ENCODE results near the gene NPFF. TPM values are rescaled to one million over a fixed set of nuclear protein-coding genes. Genes with fewer than 3 reads are reported as not detected.
A peak's percentile ranks its signal among the peaks of the same experiment; 100 is the strongest.

NPFF gene
- total and polyA plus RNA-seq, 10 of the 15 experiments (the other 5 are each of a cell fraction or from before 2014, with no cell fraction given) = 0.21 to 0.69 (median 0.23) TPM; not detected in 7

- ChIA-PET CTCF (interaction anchor here (0.6 to 6.2 kb wide), 57 partner anchors 8 to 213 kb away, joined by 3 to 189 read pairs (median 6); partner anchors contain the start of genes ATF7, ATP5MC2, CISTR and TARBP2), POLR2A (interaction anchor here (0.5 to 4.2 kb wide), 8 partner anchors 8 to 200 kb away, joined by 3 to 35 read pairs (median 4); partner anchors contain the start of gene ATP5MC2), SMC1A (ENCODE audit: uncharacterized antibody, unreplicated experiment) (interaction anchor here (0.7 to 4.2 kb wide), 37 partner anchors 8 to 214 kb away, joined by 3 to 112 read pairs (median 6); partner anchors contain the start of gene ATP5MC2), RAD21 (ENCODE audit: unreplicated experiment) (interaction anchor here (0.6 to 4.3 kb wide), 35 partner anchors 8 to 214 kb away, joined by 3 to 140 read pairs (median 4); partner anchors contain the start of genes ATF7, ATP5MC2 and CISTR)
- H3K4me2 ChIP-seq (ENCODE audit: control insufficient read depth, insufficient read depth) = no peak overlapping the region
- ATAC-seq (peak; percentile 99), FAIRE-seq (peak; percentile 89), DNase-seq (ENCODE audit: low read depth, low spot score) (peak; percentile 53)
- H3K4me1 ChIP-seq (ENCODE audit: control insufficient read depth, insufficient read depth, low read length) = peaks cover 4% of the 10 kb centered on the region; the same call in 1 of the 2 replicates
- peaks cover 1 to 20% of the 10 kb centered on the region in 2 experiments for H3K36me3 ChIP-seq (ENCODE audit: control insufficient read depth in 2 of 2, insufficient read depth in 2 of 2, low read length in 1 of 2)
- no peaks in the 10 kb centered on the region for H3K27me3 ChIP-seq (replicated peaks in 1 of 2; ENCODE audit: control insufficient read depth in 2 of 2, insufficient read depth in 2 of 2, low read length in 1 of 2)
- intact Hi-C loops (cut with micrococcal nuclease; ENCODE audit: unreplicated experiment) (loop anchor here (1.0 to 2.0 kb wide), 4 partner anchors 35 to 203 kb away; partner anchors contain the start of gene ATP5MC2), in situ Hi-C loops (cut with MboI) (loop anchor here (5.0 kb wide), 2 partner anchors 134 to 199 kb away; partner anchors contain the start of gene ATP5MC2)
- H3K9ac ChIP-seq (ENCODE audit: control insufficient read depth, insufficient read depth, low read length) = peak overlapping the region; percentile 23; the same call in 1 of the 2 replicates
- peak overlapping the region; percentile 25 for H2AFZ ChIP-seq (ENCODE audit: control insufficient read depth, low read depth, low read length)
- no peaks in the 10 kb centered on the region for H3K79me2 ChIP-seq (ENCODE audit: control insufficient read depth, insufficient read depth, low read length)
- no peaks in the 10 kb centered on the region for H3K9me3 ChIP-seq (replicated peaks; ENCODE audit: control insufficient read depth, insufficient read depth, low read length)
- no peaks in the 10 kb centered on the region for H4K20me1 ChIP-seq (ENCODE audit: control insufficient read depth, insufficient read depth)
- peak overlapping the region; percentile 34; the same call in 1 of the 2 replicates for H3K27ac ChIP-seq (ENCODE audit: control insufficient read depth, insufficient read depth)
- BruUV-seq (replicated peaks) = no TSS peak
- WGBS (ENCODE audit: insufficient coverage, insufficient replicate concordance, low lambda C conversion rate, missing lambda C conversion rate) = 39% methylated on average over 5 of the region's 5 CpGs
- no peak overlapping the region for H3K4me3 ChIP-seq
- TF ChIP-seq RB1 (IDR thresholded peaks at IDR 0.05; ENCODE audit: borderline replicate concordance) (0 out of 2 replicates have a peak, but pooled peaks have one; percentile 46), ZNF687 (IDR thresholded peaks at IDR 0.05) (peak; percentile 62), MLLT1 (IDR thresholded peaks at IDR 0.05) (peak; percentile 48; the same call in 1 of the 2 replicates), RUNX3 (IDR thresholded peaks at IDR 0.05; ENCODE audit: low read length) (peak; percentile 42), CTCF (IDR thresholded peaks at IDR 0.05 in 2 of 3, conservative IDR thresholded peaks at IDR 0.05 in 1 of 3; ENCODE audit: control insufficient read depth in 2 of 3, extremely low read depth in 1 of 3, insufficient read depth in 1 of 3, low read depth in 3 of 3, low read length in 3 of 3) (peak; percentile 85 to 99 (median 88); a peak in 5 of 6 replicates), CBX5 (IDR thresholded peaks at IDR 0.05; ENCODE audit: low read depth) (0 out of 2 replicates have a peak, but pooled peaks have one; percentile 45), SIX5 (IDR thresholded peaks at IDR 0.05; ENCODE audit: low read depth, low read length, severe bottlenecking) (no peak), NBN (IDR thresholded peaks at IDR 0.05) (0 out of 2 replicates have a peak, but pooled peaks have one; percentile 34), ZNF384 (IDR thresholded peaks at IDR 0.05; ENCODE audit: borderline replicate concordance, low read depth, low read length) (no peak), E2F8 (IDR thresholded peaks at IDR 0.05; ENCODE audit: low read depth, partially characterized antibody) (no peak), SMC3 (IDR thresholded peaks at IDR 0.05; ENCODE audit: borderline replicate concordance, low read length) (peak; percentile 97), SMARCA5 (IDR thresholded peaks at IDR 0.05) (peak; percentile 66; the same call in 1 of the 2 replicates)
Measured at GRCh38 chr12:53543539-53543938, 36.3 kb upstream of the NPFF start.

All from GM12878 (cell line).